ENCODE results near the gene CIT.

Gene CIT

GRCh38 chr12:119859241-119859640 lies 17.9 kb downstream of the CIT start:
- DNase-seq (ENCODE audit: low spot score) = no peak

GRCh38 chr12:119857041-119857591 lies 20.0 kb downstream of the CIT start:
- no peak for DNase-seq (ENCODE audit: low spot score)

- DNase-seq (ENCODE audit: low spot score) = no peak
Observed at GRCh38 chr12:119850330-119850729, 26.8 kb downstream of the CIT start.

GRCh38 chr12:119843100-119843499 lies 34.0 kb downstream of the CIT start:
- no peak for DNase-seq (ENCODE audit: low spot score)

- DNase-seq (ENCODE audit: low spot score) = no peak
Observed at GRCh38 chr12:119842380-119842779, 34.7 kb downstream of the CIT start.

- no peak for DNase-seq (ENCODE audit: low spot score)
Observed at GRCh38 chr12:119841433-119842210, 35.5 kb downstream of the CIT start.

- no peak for DNase-seq (ENCODE audit: low spot score)
Observed at GRCh38 chr12:119840582-119840981, 36.5 kb downstream of the CIT start.

- DNase-seq (ENCODE audit: low spot score) = no peak
Observed at GRCh38 chr12:119840168-119840567, 37.0 kb downstream of the CIT start.

- DNase-seq (ENCODE audit: low spot score) = no peak
Observed at GRCh38 chr12:119838826-119839600, 38.1 kb downstream of the CIT start.

- DNase-seq (ENCODE audit: low spot score) = no peak
Observed at GRCh38 chr12:119836781-119837180, 40.3 kb downstream of the CIT start.

GRCh38 chr12:119835068-119835467 lies 42.1 kb downstream of the CIT start:
- DNase-seq (ENCODE audit: low spot score) = no peak

- DNase-seq (ENCODE audit: low spot score) = no peak
Observed at GRCh38 chr12:119829439-119829838, 47.7 kb downstream of the CIT start.

- no peak for DNase-seq (ENCODE audit: low spot score)
Observed at GRCh38 chr12:119828300-119828699, 48.8 kb downstream of the CIT start.

- DNase-seq (ENCODE audit: low spot score) = no peak
Observed at GRCh38 chr12:119827760-119828159, 49.4 kb downstream of the CIT start.

GRCh38 chr12:119826661-119827445 lies 50.3 kb downstream of the CIT start:
- DNase-seq (ENCODE audit: low spot score) = no peak

- DNase-seq (ENCODE audit: low spot score) = no peak
Observed at GRCh38 chr12:119825262-119825661, 51.9 kb downstream of the CIT start.

- DNase-seq (ENCODE audit: low spot score) = no peak
Observed at GRCh38 chr12:119822046-119822445, 55.1 kb downstream of the CIT start.

- DNase-seq (ENCODE audit: low spot score) = no peak
Observed at GRCh38 chr12:119819322-119819721, 57.8 kb downstream of the CIT start.

GRCh38 chr12:119817546-119818343 lies 59.4 kb downstream of the CIT start:
- no peak for DNase-seq (ENCODE audit: low spot score)

GRCh38 chr12:119809023-119809422 lies 68.1 kb downstream of the CIT start:
- DNase-seq (ENCODE audit: low spot score) = no peak

- DNase-seq (ENCODE audit: low spot score) = no peak
Observed at GRCh38 chr12:119808441-119808840, 68.7 kb downstream of the CIT start.

- DNase-seq (ENCODE audit: low spot score) = no peak
Observed at GRCh38 chr12:119807380-119807779, 69.7 kb downstream of the CIT start.

Measured in NAMALWA (cell line).